GM18873 (cell line): ENCODE data around the gene CDK16.
A peak's percentile ranks its signal among the peaks of the same experiment; 100 is the strongest.

Source experiments
- ATAC-seq: cut with Tn5 transposase; IDR thresholded peaks from one replicate; pipeline ENCODE4 v1.9.1; 2021; ENCODE audit warnings: mild to moderate bottlenecking, moderate library complexity, moderate number of reproducible peaks; ENCODE audit not compliant: unreplicated experiment, low FRiP score

CDK16 gene

DNA sequence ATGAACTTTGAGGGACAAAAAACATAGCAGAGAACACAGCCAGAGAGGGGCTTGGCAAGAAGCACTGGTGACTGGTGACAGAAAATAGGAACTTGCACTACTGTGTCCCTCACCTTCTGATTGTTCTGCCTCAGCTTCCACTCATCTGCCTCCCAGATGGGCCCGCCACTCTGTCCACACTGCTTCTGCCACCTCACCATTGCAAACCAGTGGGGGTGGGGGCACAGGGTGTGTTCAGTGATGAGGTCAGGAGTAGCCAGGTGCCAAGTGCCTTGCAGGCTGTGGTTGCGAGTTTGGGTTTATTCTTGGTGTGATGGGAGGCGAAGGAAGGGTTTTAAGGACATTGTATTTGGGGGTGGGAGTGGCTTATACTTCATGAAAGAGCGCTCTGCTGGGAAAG is 34.0 kb upstream of the CDK16 start:
- ATAC-seq: no peak

DNA sequence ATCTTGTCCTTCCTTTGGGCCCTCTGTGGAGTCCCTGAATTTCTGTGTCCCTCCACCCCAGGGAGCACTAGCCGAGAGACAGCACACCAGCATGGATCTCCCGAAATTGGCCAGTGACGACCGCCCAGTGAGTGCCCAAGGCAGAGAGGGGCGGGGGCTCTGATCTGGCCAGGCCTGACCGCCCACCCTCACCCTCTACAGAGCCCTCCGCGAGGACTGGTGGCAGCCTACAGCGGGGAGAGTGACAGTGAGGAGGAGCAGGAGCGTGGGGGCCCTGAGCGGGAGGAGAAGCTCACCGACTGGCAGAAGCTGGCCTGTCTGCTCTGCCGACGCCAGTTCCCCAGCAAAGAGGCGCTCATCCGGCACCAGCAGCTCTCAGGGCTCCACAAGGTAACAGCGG is 33.2 kb upstream of the CDK16 start:
- no peak for ATAC-seq

DNA sequence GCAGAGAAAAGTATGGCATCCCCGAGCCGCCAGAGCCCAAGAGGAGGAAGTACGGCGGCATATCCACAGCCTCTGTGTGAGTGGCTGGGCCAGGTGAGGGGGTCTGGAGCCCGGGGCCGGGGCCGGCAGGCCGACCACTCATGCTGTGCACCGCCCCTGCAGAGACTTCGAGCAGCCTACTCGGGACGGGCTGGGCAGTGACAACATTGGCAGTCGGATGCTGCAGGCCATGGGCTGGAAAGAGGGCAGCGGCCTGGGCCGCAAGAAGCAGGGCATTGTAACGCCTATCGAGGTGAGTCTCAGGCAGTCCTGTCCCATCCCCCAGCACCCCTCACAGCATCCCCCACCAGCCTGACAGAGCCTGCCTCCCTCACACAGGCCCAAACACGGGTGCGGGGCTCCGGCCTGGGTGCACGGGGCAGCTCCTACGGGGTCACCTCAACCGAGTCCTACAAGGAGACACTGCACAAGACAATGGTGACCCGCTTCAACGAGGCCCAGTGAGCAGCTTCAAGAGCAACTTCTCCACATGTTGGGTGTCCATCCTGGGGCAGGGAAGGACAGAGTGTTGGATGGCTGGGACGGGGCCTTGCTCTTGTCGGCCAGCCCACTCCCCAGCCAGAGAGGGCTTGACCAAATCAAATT is 32.3 kb upstream of the CDK16 start:
- no peak for ATAC-seq

DNA sequence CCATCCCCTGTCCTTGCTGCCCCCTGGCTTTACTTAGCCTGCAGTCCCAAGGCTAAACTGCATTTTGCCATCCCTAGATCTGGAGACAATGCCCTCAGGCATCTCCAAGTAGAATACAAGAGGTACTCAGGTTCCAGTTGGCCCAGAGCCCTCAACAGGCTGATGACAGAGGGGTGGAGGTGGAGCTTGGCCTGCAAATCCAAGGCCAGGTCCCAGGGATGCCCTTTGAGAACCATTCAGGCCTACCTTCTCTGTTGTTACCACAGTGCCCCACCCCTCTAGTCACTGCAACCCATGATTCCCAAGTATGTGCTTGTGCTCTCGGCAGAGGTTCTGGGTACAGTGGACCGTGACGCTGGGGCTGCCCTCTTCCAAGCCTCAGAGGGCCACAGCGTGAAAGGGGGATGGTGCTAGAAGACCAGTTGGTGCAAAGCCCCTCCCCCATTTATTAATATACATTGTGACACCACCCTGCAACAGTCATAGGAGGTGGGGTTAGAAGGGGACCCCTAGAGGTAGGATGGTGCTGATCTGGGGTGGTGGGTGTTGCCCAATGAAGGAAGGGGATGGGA is 31.3 kb upstream of the CDK16 start:
- no peak for ATAC-seq

DNA sequence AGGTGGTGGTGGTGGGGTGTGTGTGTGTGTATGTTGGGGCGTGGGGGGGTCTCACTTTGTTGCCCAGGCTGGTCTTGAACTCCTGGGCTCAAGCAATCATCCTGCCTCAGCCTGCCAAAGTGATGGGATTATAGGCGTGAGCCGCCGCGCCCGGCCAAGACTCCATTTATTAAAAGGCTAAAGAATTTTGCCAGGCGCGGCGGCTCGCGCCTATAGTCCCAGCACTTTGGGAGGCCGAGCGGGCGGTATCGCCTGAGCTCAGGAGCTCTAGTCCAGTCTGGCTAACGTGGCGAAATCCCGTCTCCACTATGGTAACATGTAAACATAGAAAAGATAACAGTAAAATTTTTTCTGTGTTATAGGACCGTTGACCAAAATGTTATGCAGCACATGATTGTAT is 28.6 kb upstream of the CDK16 start:
- ATAC-seq: no peak

DNA sequence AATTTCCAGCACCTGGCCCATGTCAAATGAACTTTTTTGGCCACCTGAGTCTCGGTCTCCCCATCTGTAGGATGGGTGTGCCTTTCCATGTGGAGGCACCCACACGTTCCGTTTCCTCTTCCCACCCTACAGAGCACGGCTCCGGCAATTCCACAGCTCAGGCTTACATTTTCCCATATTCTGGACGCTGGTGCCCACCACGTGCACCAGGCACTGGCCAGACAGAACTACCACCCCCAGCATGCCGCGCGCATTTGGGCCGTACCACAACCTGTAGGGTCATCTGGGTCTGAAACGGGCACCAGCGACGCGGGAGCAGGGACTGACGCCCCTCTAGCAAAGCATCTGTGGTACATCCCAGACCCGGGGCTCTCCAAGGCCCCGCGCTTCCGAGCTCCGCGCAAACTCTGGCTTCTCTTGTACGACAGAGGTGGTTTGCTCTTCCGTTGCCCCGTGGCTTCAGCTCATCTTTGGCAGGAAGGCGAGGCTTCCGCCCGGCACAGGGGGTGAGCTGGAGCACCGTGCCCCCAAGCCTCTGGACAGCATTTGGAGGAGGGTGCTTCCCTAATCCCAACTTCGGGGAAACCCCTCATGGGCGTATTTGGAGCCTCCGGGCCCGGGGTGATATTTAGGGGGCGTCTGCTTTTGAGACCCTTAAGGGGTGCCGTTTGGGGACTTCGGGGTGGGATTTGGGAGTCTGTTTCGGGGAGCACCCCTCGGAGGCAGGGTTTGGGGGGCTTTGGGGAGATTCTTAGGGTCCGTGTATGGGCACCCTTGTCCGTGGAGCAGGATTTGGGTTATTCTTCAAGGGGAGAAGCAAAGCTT is 27.8 kb upstream of the CDK16 start:
- ATAC-seq: peak; percentile 45

DNA sequence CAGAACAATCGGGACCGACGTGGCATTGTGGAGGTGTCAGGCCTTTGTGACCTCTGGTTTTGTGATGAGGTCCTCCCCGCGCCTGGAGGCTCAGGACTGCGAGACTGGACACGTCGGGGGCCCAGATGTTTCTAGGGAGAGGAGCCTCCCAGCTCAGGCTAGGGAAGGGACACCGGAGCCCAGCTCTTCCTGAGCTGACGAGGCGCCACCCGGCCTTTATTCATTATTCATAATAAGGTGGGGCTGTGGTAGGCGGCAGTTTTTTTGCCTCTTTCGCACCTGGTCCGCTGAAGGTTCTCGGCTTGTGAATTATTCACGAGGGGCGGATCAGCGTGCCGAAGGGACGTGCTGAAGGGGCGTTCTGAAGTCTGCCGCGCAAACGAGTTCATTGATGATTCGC is 27.1 kb upstream of the CDK16 start:
- ATAC-seq: no peak

DNA sequence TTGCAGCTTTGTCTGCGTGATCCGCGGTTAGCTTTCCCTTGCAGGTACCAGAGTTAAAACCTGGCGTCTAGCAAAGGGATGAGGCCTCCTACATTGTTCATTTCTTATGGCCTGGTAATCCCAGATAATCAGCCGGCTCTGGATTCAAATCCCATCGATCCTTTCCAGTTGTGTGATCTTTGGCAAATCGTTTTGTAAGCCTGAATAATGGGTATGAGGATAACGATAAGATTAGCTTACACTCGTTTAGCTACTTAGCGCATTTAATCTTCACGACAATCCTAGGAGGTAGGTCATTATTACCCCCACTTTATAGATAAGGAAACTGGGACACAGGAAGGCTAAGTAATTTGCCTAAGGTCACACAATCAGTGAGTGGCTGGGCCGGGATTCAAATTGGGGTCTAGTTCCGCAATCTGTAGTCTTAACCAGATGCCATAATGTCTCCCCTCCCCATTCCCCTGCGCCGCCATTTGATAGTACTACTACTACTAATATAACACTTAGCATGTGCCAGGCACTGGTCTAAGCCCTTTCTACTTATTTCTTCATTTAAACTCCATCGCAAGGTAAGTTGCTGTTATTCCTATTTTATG is 26.6 kb upstream of the CDK16 start:
- no peak for ATAC-seq

DNA sequence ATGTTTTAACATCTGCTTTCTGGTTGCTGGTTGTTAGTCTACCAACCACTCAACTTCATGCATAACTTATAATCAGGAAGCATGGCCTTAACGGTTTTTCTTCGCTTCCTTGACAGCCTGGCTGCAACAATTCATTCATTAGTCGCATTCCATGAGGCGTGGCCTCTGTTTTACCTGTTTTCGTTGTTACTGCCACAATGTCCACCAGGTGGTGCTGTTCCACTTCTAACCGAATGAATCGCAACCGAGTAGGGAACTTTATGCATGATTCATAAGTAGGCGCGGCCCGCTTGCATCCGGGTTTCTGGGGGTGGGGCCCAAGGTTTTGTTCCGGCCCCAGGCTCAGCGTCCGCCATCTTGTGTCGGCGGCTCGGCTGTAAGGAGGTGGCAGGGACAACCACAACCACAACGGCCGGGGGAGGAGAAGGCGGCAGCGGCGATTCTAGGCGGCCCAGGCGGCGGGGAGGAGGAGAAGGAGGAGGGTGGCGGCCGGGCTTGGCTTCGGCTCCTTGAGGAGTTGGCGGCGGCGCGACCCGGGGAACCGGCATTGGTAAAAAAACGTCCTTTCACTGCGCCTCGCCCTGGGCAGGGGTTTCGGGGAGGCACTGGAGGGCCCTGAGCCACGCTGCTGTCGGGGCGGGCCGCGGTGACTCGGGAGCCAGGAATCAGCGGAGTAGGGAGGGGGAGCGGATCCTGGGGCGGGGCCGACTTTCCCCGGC is 24.8 kb upstream of the CDK16 start, which contains the start of gene UBA1:
Gene UBA1 (plus strand): TSS at position 355 of the 719 bp plus-strand sequence. CDS start 4,974 bp downstream, outside the sequence.
- peak; percentile 70 for ATAC-seq

DNA sequence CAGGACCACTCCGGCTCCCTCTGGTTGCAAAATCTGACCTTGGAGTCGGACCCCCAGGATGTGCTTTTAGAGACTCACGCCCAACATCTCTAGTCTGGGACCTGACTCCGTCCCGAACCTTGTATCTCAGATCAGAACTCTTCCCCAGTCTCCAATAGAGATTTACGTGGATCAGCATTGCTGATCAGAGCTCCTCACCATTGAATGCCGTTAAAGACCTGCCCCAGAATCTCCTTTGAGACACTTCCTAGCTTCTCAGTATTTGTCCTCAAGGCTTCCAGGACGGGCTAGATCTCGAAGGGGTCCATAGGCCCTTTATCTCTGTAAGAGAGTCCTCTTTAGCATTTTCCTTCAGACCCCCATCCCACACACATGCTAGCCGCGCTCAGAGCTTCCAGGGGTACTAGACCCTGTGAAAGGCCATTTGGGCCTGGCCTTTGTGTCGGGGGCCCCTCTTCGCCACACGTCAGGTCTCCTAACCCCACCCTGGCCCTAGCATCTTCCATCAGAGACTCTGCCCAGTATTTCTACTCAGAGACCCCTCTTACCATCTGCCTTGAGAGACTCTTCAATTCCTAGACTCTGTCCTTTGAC is 24.2 kb upstream of the CDK16 start:
- ATAC-seq: no peak

DNA sequence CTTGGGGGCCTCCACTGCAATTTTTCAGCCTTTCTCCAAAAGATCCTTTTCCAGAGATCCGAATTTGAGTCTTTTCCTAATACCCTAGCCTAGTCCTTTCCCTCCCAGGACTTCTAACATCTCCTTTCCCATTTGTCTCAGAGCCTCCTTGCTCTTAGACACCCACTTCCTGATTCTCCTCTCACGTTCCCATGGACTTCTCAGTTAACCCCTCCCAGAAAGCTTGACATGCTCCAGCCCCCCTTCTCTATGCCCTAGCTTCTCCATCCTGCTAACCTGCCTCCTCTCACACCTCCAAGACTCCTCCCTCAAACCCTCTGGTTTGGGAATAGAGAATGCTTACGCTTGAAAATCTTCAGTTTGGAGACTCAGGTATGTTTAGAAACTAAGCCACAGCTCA is 22.4 kb upstream of the CDK16 start:
- no peak for ATAC-seq

DNA sequence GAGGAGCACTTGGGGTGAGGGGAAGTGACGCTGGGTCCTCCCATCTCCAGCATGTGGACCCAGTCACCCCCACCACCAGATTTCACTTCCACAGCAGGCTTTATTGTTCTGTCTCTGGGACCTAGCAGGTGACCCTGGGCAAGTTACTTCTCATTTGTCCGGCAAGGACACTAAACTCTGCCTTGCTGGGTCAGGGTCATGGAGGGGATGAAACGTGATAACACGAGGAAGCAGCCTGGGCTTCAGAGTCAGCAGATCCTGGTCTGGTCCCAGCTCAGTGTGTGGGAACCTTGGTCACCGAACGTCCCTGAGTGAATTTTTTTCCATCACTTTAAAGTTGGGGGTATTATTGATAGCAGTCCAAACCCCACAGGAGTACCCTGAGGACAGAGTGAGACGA is 21.0 kb upstream of the CDK16 start:
- ATAC-seq: no peak

DNA sequence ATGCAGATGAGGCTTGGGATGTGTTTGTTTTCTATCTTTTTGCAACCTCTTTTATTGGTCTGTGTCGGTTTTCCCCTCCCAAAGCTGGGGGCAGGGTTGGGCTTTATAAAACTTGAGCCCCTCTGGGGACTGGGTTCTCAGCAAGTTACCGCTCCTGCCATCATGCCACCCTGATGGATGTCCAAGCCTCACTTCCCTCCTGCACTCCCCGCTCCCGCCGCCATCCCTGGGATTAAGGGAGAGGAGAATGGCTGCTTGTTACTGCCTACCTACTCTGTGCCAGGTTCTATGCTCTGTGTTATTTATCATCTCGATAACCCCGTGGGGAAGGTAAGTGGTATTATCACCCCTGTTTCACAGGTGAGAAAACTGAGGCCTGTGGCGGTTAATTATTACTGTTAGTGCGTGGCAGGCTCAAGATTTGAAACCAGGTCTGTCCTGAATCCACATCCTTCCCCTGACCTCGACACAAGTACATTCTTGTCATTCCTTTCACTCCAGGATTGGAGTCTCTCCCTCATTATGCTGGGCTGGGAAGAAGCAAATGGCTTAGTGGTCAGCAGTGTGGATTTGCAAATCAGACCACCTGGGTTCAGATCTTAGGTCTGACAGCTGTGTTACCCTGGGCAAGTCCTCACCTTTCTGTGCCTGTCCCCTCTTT is 20.3 kb upstream of the CDK16 start:
- no peak for ATAC-seq

DNA sequence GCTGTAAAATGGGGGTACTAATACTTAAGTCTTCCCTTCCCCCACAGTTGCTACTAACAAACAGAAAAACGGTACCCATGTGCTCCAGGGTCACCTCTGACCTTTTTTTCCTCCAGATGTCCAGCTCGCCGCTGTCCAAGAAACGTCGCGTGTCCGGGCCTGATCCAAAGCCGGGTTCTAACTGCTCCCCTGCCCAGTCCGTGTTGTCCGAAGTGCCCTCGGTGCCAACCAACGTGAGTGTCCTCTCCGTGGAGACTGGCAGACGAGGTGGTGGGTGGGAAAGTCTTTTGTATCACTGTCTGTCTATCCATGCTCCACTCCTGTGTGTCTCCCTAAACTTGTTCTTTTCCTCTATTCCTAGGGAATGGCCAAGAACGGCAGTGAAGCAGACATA is 19.8 kb upstream of the CDK16 start:
- no peak for ATAC-seq

DNA sequence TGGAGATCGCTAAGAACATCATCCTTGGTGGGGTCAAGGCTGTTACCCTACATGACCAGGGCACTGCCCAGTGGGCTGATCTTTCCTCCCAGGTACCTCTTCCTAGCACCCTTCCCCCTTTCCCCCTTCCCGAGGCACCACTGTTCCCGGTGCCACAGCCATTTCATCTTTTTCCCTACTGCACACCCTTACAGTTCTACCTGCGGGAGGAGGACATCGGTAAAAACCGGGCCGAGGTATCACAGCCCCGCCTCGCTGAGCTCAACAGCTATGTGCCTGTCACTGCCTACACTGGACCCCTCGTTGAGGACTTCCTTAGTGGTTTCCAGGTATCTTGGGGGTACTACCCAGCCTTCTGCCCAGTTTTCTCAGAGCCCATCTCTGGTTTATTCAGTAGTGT is 19.2 kb upstream of the CDK16 start:
- no peak for ATAC-seq

DNA sequence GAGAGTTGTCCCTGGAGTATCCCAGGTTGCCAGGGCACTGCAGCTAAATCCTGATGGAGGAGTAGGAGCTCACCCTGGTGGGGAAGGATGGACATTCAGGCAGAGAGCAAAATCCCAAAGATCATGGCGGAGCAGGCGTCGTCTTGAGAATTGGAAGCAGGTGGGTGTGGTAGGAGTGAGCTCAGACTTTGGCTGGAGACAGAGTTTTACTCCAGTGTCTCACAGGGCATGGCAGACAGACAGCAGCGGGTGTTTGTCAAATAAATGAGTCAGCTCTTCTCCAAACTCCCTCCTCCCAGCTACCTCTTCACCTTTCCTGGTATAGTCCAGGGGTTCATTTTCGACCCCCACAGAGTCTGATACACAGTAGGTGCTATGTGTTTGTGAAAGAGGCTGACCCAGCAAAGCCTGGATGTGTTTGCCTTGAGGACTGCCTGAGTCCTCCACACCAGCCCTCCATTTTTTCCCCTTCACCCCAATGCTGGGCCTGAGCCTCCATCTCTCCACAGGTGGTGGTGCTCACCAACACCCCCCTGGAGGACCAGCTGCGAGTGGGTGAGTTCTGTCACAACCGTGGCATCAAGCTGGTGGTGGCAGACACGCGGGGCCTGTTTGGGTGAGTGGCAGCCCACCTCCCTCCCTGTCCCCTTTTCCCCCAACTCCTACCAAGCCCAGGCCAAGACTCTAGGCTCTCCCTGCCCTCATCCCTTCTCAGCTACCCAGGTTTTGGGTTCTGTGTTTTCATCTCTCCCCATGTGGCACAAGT is 17.9 kb upstream of the CDK16 start:
- no peak for ATAC-seq

DNA sequence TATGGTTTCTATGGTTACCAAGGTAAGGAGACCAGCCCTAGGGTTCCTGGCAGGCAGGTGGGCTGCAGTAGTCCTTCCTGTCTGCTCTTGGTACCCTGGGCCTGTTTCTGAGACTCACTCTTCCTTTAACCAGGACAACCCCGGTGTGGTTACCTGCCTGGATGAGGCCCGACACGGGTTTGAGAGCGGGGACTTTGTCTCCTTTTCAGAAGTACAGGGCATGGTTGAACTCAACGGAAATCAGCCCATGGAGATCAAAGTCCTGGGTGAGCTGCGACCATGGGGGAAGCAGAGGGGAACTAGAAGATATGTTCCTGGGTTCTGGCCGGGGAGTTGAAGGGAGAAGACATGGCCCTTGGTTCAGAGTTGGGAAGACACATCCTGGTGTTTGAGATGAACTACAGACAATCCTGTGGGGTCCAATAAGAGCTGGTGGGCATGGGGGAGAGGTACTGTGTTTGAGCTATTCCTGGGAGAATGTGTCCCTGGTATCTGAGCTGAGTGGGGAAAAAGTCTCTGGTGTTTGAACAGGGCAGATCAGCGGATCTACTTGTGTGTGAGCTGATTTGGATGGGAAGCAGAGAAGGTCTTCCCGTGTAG is 17.0 kb upstream of the CDK16 start:
- ATAC-seq: no peak

DNA sequence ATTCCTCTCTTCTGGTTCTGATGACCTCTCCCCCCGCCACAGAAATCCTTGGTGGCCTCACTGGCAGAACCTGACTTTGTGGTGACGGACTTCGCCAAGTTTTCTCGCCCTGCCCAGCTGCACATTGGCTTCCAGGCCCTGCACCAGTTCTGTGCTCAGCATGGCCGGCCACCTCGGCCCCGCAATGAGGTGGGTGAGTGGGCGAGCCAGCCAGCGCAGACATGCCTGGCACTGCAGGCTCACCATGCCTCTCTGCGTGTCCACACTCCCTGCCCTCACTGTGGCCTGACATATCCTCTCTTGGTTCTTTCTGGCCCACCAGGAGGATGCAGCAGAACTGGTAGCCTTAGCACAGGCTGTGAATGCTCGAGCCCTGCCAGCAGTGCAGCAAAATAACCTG is 16.2 kb upstream of the CDK16 start:
- ATAC-seq: no peak

DNA sequence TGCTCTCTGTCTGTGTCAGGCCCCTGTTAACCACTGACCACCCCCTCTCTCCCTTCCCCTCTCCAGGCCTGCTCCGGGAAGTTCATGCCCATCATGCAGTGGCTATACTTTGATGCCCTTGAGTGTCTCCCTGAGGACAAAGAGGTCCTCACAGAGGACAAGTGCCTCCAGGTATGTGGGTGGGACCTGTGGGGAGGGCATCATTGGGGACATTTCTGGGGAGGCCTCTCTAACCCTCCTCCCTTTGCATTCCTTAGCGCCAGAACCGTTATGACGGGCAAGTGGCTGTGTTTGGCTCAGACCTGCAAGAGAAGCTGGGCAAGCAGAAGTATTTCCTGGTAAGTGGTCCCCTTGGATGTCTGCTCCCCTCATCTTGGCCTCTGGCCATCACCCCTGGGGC is 15.6 kb upstream of the CDK16 start:
- no peak for ATAC-seq
